ENCODE measurements around the gene MAPK14. TPM values are rescaled to one million over a fixed set of nuclear protein-coding genes. Genes with fewer than 3 reads are reported as not detected.

The MAPK14 gene
- total and polyA plus RNA-seq, 2 of the 4 experiments (the other 2 are of a cell fraction), result 28.4 to 74.4 TPM

GRCh38 chr6:36129941-36130666 lies 102.5 kb downstream of the MAPK14 start, which contains the start of gene MAPK13:
Gene MAPK13 (plus strand): TSS chr6:36130513. CDS start chr6:36130583, 70 bp downstream.
- H2AK9ac ChIP-seq (replicated peaks; ENCODE audit: low read depth, low read length, poor library complexity), result peak within 1 kb of the TSS; percentile 38
- H3K4me1 ChIP-seq (ENCODE audit: control insufficient read depth, insufficient read depth, low read length), result peaks cover 35% of the 10 kb centered on the region
- POLR2A ChIA-PET (ENCODE audit: unreplicated experiment), result no interaction called here
- H3K56ac ChIP-seq (ENCODE audit: extremely low read depth, insufficient read depth, low read length), result no peak within 1 kb of the TSS
- H3K27ac ChIP-seq (ENCODE audit: insufficient read depth, low read length), result peak within 1 kb of the TSS; percentile 53
- no TSS peak for BruUV-seq (replicated peaks)
- H3K36me3 ChIP-seq (ENCODE audit: control insufficient read depth, insufficient read depth, low read length), result no peaks in the 10 kb centered on the region
- H3K18ac ChIP-seq (ENCODE audit: low read depth, low read length), result peak within 1 kb of the TSS; percentile 58; the same call in 1 of the 2 replicates
- peak within 1 kb of the TSS; percentile 73 for H3K4ac ChIP-seq (ENCODE audit: low read depth, low read length)
- dilution Hi-C loops (cut with HindIII; ENCODE audit: low sequenced_read_pairs, unreplicated experiment) (no loop called here), intact Hi-C loops (cut with micrococcal nuclease) (no loop called here), in situ Hi-C loops (cut with MboI; ENCODE audit: low sequenced_read_pairs) (loop anchor here (5.0 kb wide), 1 partner anchor 227 kb away; no protein-coding TSS in a partner anchor)
- H4K5ac ChIP-seq (ENCODE audit: low read depth, low read length), result peak within 1 kb of the TSS; percentile 86
- H3K9ac ChIP-seq (ENCODE audit: low read depth, low read length), result peak within 1 kb of the TSS; percentile 35; the same call in 1 of the 2 replicates
- H3K23ac ChIP-seq (ENCODE audit: low read depth, low read length), result peak within 1 kb of the TSS; percentile 58; the same call in 1 of the 2 replicates
- peak within 1 kb of the TSS; percentile 92 for H2AK5ac ChIP-seq (ENCODE audit: low read depth, low read length)
- CTCF ChIA-PET, result no interaction called here
- H2BK5ac ChIP-seq (ENCODE audit: low read depth, low read length, poor library complexity, severe bottlenecking), result peak within 1 kb of the TSS; percentile 60
- TF ChIP-seq RFX5 (IDR thresholded peaks at IDR 0.05; ENCODE audit: low read depth, low read length) (no peak), MAZ (IDR thresholded peaks at IDR 0.05; ENCODE audit: borderline replicate concordance, low read depth, low read length) (no peak), NFE2L2 (IDR thresholded peaks at IDR 0.05; ENCODE audit: low read depth, low read length) (no peak), MAFK (IDR thresholded peaks at IDR 0.05; ENCODE audit: low read depth, low read length) (no peak), BHLHE40 (IDR thresholded peaks at IDR 0.05; ENCODE audit: low read depth, low read length) (no peak), USF2 (IDR thresholded peaks at IDR 0.05; ENCODE audit: low read depth, low read length) (no peak), SMC3 (IDR thresholded peaks at IDR 0.05; ENCODE audit: low read depth, low read length) (no peak), POLR2A (IDR thresholded peaks at IDR 0.05; ENCODE audit: low read depth, low read length) (no peak), FOS (IDR thresholded peaks at IDR 0.05; ENCODE audit: low read depth, low read length) (no peak), CTCF (conservative IDR thresholded peaks at IDR 0.05; ENCODE audit: low read depth, low read length) (no peak), CEBPB (IDR thresholded peaks at IDR 0.05; ENCODE audit: low read depth, low read length) (no peak), RAD21 (IDR thresholded peaks at IDR 0.05; ENCODE audit: low read length) (no peak)
- H2BK15ac ChIP-seq (ENCODE audit: low read depth, low read length), result peak within 1 kb of the TSS; percentile 32; the same call in 2 of the 3 replicates
- peak within 1 kb of the TSS; percentile 73 for H3K4me2 ChIP-seq (ENCODE audit: low read depth, low read length)
- peak within 1 kb of the TSS; percentile 57; the same call in 1 of the 2 replicates for H3K14ac ChIP-seq (replicated peaks; ENCODE audit: low read depth, low read length)
- peak within 1 kb of the TSS; percentile 83 to 91 for H4K8ac ChIP-seq (ENCODE audit: low read depth in 2 of 2, low read length in 2 of 2)
- peak within 1 kb of the TSS; percentile 89 for H2AFZ ChIP-seq (replicated peaks; ENCODE audit: low read length, poor library complexity)
- peak within 1 kb of the TSS; percentile 79; the same call in 1 of the 2 replicates for H4K91ac ChIP-seq (ENCODE audit: insufficient read depth, low read depth, low read length)
- no peaks in the 10 kb centered on the region for H3K27me3 ChIP-seq (ENCODE audit: control insufficient read depth, insufficient read depth, low read length)
- H3K79me1 ChIP-seq (ENCODE audit: low read depth in 1 of 2, low read length in 2 of 2), result peaks cover 0 to 18% of the 10 kb centered on the region in 2 experiments; a peak in 1 of 4 replicates
- H2BK20ac ChIP-seq (ENCODE audit: low read depth, low read length), result peak within 1 kb of the TSS; percentile 59; the same call in 1 of the 2 replicates
- H4K20me1 ChIP-seq (ENCODE audit: insufficient read depth, low read length), result no peaks in the 10 kb centered on the region
- 12% methylated on average over 34 of the region's 59 CpGs; no CpG with 5 or more reads in 1 of the 2 experiments for WGBS, 2 experiments (ENCODE audit: extremely low coverage in 2 of 2, insufficient read length in 1 of 2)
- H3K4me3 ChIP-seq (ENCODE audit: insufficient read depth, low read depth, low read length), result peak within 1 kb of the TSS; percentile 6; the same call in 1 of the 2 replicates
- H3K9me1 ChIP-seq (ENCODE audit: insufficient read depth, low read length), result peaks cover 30% of the 10 kb centered on the region
- peak; percentile 3; the same call in 1 of the 2 replicates for ATAC-seq (ENCODE audit: low read depth)
- H3K9me3 ChIP-seq (ENCODE audit: control insufficient read depth, insufficient read depth, low read length), result no peaks in the 10 kb centered on the region
- H2BK120ac ChIP-seq (ENCODE audit: low read depth, low read length), result peak within 1 kb of the TSS; percentile 74; the same call in 1 of the 2 replicates
- DNase-seq, result peak; percentile 40
